ENCODE measurements around the gene BRME1. TPM values are rescaled to one million over a fixed set of nuclear protein-coding genes. Genes with fewer than 3 reads are reported as not detected.
"Not testable (repeated sequence)": the region's sequence is repeated elsewhere in the genome, so short reads cannot be mapped to it uniquely, and the experiment has no call there.

BRME1 gene
- total RNA-seq, 4 donors from 2014 or later, result 1.9 to 2.4 (median 2.2) TPM; not detected in 1

- no peak for TF ChIP-seq POLR2AphosphoS5 (IDR thresholded peaks at IDR 0.05)
- TF ChIP-seq CTCF (IDR thresholded peaks at IDR 0.05), result no peak
- TF ChIP-seq POLR2A (IDR thresholded peaks at IDR 0.05), result no peak
- no peak for TF ChIP-seq EP300 (IDR thresholded peaks at IDR 0.05)
- 21 to 33% methylated on average over 4 to 9 of the region's 11 CpGs for WGBS, 2 donors (ENCODE audit: low coverage in 1 of 2)
- Histone ChIP-seq H3K27ac (peak overlapping the region; percentile 69 to 91 (median 90)), H3K4me3 (peak overlapping the region in 1 of 2 donors; percentile 48), H3K36me3 (no peaks in the 10 kb centered on the region), H3K9me3 (no peaks in the 10 kb centered on the region), H3K4me1 (peaks cover 0 to 58% (median 15%) of the 10 kb centered on the region in 3 donors), H3K27me3 (no peaks in the 10 kb centered on the region)
- no peak for ATAC-seq
Measured at GRCh38 chr19:13861392-13861713, 44.6 kb downstream of the BRME1 start.

GRCh38 chr19:13860679-13861391 is 45.1 kb downstream of the BRME1 start:
- H3K27ac ChIP-seq, result peak overlapping the region; percentile 69 to 91 (median 90)
- peaks cover 0 to 52% (median 11%) of the 10 kb centered on the region in 3 donors for H3K4me1 ChIP-seq
- ATAC-seq, result no peak
- WGBS, 2 donors (ENCODE audit: low coverage in 1 of 2), result 40 to 79% methylated on average over 1 to 11 of the region's 13 CpGs
- H3K36me3 ChIP-seq, result no peaks in the 10 kb centered on the region
- peak overlapping the region in 1 of 2 donors; percentile 48 for H3K4me3 ChIP-seq
- no peaks in the 10 kb centered on the region for H3K27me3 ChIP-seq
- no peak for TF ChIP-seq CTCF (IDR thresholded peaks at IDR 0.05)
- TF ChIP-seq POLR2A (IDR thresholded peaks at IDR 0.05), result no peak
- no peak for TF ChIP-seq POLR2AphosphoS5 (IDR thresholded peaks at IDR 0.05)
- TF ChIP-seq EP300 (IDR thresholded peaks at IDR 0.05), result no peak
- no peaks in the 10 kb centered on the region for H3K9me3 ChIP-seq

- WGBS, 2 donors (ENCODE audit: low coverage in 1 of 2), result 85 to 97% methylated on average over 3 of the region's 3 CpGs
- H3K27ac ChIP-seq, result peak overlapping the region in 3 of 4 donors; percentile 46 to 89 (median 51)
- no peak for ATAC-seq
Measured at GRCh38 chr19:13859361-13859880, 46.5 kb downstream of the BRME1 start.

GRCh38 chr19:13856497-13856896 is 49.4 kb downstream of the BRME1 start:
- H3K36me3 ChIP-seq, result no peaks in the 10 kb centered on the region
- H3K27me3 ChIP-seq, result no peaks in the 10 kb centered on the region
- WGBS, 2 donors (ENCODE audit: low coverage in 1 of 2), result 49 to 89% methylated on average over 2 of the region's 2 CpGs
- TF ChIP-seq CTCF (IDR thresholded peaks at IDR 0.05) (no peak), EP300 (IDR thresholded peaks at IDR 0.05) (no peak), POLR2A (IDR thresholded peaks at IDR 0.05) (no peak), POLR2AphosphoS5 (IDR thresholded peaks at IDR 0.05) (no peak)
- no peak overlapping the region for H3K4me3 ChIP-seq
- H3K4me1 ChIP-seq, result peaks cover 0 to 46% (median 10%) of the 10 kb centered on the region in 3 donors
- H3K9me3 ChIP-seq, result no peaks in the 10 kb centered on the region
- no peak overlapping the region for H3K27ac ChIP-seq
- no peak for ATAC-seq

More at GRCh38 chr19:13859361-13859880, 46.5 kb downstream of the BRME1 start:
- TF ChIP-seq POLR2AphosphoS5 (IDR thresholded peaks at IDR 0.05) (peak; percentile 67), POLR2A (IDR thresholded peaks at IDR 0.05) (no peak), CTCF (IDR thresholded peaks at IDR 0.05) (peak in 2 of 4 experiments; percentile 5 to 19)
- Histone ChIP-seq H3K9me3 (no peaks in the 10 kb centered on the region), H3K4me3 (no peak overlapping the region), H3K27me3 (no peaks in the 10 kb centered on the region), H3K4me1 (peaks cover 0 to 42% (median 11%) of the 10 kb centered on the region in 3 donors), H3K36me3 (no peaks in the 10 kb centered on the region)

- not testable (repeated sequence) for H3K27me3 ChIP-seq, H3K4me3 ChIP-seq, H3K9me3 ChIP-seq, H3K36me3 ChIP-seq, ATAC-seq
- peaks cover 0 to 66% (median 21%) of the 10 kb centered on the region in 3 donors for H3K4me1 ChIP-seq
- WGBS, 2 donors (ENCODE audit: low coverage in 1 of 2), result 66 to 70% methylated on average over 2 to 11 of the region's 12 CpGs
- peak overlapping the region; percentile 97 to 100 (median 100) for H3K27ac ChIP-seq
Measured at GRCh38 chr19:13852171-13852707, 53.7 kb downstream of the BRME1 start.

- Histone ChIP-seq H3K4me1 (peaks cover 0 to 71% (median 21%) of the 10 kb centered on the region in 3 donors), H3K27ac (peak overlapping the region; percentile 97 to 100 (median 100))
- not testable (repeated sequence) for H3K27me3 ChIP-seq, H3K4me3 ChIP-seq, H3K9me3 ChIP-seq, H3K36me3 ChIP-seq, ATAC-seq
- 0 to 49% methylated on average over 1 to 4 of the region's 5 CpGs for WGBS, 2 donors (ENCODE audit: low coverage in 1 of 2)
Measured at GRCh38 chr19:13851734-13852114, 54.2 kb downstream of the BRME1 start.
